NT2/D1 (cell line): Measurements from ENCODE around the gene BACH2.

Source experiments
- YY1 ChIP-seq: IDR thresholded peaks from 2 replicates; pipeline ENCODE4 v1.6.1; 2011; ENCODE audit not compliant: insufficient read length, insufficient read depth
- ZNF274 ChIP-seq: IDR thresholded peaks from 2 replicates; pipeline ENCODE4 v1.6.1; 2011; ENCODE audit warnings: mild to moderate bottlenecking, low read depth, low read length

GRCh38 chr6:89944826-89945407, 351.7 kb downstream of the BACH2 start:
- TF ChIP-seq ZNF274 (no peak), YY1 (no peak)
